ENCODE measurements around the gene ABHD12B. TPM values are rescaled to one million over a fixed set of nuclear protein-coding genes. Genes with fewer than 3 reads are reported as not detected.

ABHD12B gene
- total RNA-seq, 1 experiment from 2014 or later: 51.0 TPM

- peaks cover 24 to 28% of the 10 kb centered on the region in 2 experiments for H3K4me1 Mint-ChIP-seq
- no peak overlapping the region for H3K23ac ChIP-seq (ENCODE audit: insufficient read length, low read depth, low read length)
- H3T11ph ChIP-seq (ENCODE audit: low read length): no peak overlapping the region
Observed at GRCh38 chr14:50882932-50883826, 11.3 kb downstream of the ABHD12B start.

More at GRCh38 chr14:50882932-50883826, 11.3 kb downstream of the ABHD12B start:
- no CpG with 5 or more reads among the region's 8 CpGs for WGBS (ENCODE audit: extremely low coverage, insufficient read length, low lambda C conversion rate)
- Histone ChIP-seq H4K8ac (replicated peaks; ENCODE audit: insufficient read length, low read depth, low read length) (no peak overlapping the region), H2BK5ac (ENCODE audit: insufficient read length, low read length) (no peak overlapping the region), H3K9me3 (ENCODE audit: control insufficient read depth, low read depth, low read length) (no peaks in the 10 kb centered on the region), H3K14ac (ENCODE audit: insufficient read depth, low read length) (no peak overlapping the region), H2BK20ac (ENCODE audit: low read depth, low read length, poor library complexity, severe bottlenecking) (no peak overlapping the region), H3K27me3 (ENCODE audit: insufficient read depth, low read length) (no peaks in the 10 kb centered on the region), H3K23me2 (ENCODE audit: insufficient read length, low read depth, low read length, poor library complexity, severe bottlenecking) (no peaks in the 10 kb centered on the region), H2BK12ac (ENCODE audit: insufficient read length, low read depth, low read length) (no peak overlapping the region), H3K4me2 (ENCODE audit: insufficient read depth, insufficient read length, low read length) (no peak overlapping the region), H3K4me1 (ENCODE audit: insufficient read depth, low read length) (no peaks in the 10 kb centered on the region), H3K27ac (ENCODE audit: insufficient read length, low read depth, low read length) (no peak overlapping the region), H4K20me1 (ENCODE audit: control insufficient read depth, insufficient read depth, insufficient read length) (no peaks in the 10 kb centered on the region), H3K56ac (ENCODE audit: insufficient read length, low read depth, low read length) (no peak overlapping the region), H3K79me2 (ENCODE audit: insufficient read depth, low read length) (no peaks in the 10 kb centered on the region), H3K4ac (ENCODE audit: low read depth, low read length) (no peak overlapping the region), H2AK5ac (ENCODE audit: insufficient read length, low read length) (no peak overlapping the region), H2BK15ac (ENCODE audit: low read depth, low read length) (no peak overlapping the region), H2BK120ac (ENCODE audit: low read depth, low read length, poor library complexity, severe bottlenecking) (no peak overlapping the region), H3K18ac (ENCODE audit: insufficient read length, low read depth, low read length) (no peak overlapping the region), H3K9ac (ENCODE audit: extremely low read depth, insufficient read length, low read length) (no peak overlapping the region), H3K79me1 (ENCODE audit: insufficient read depth, low read depth, low read length, poor library complexity, severe bottlenecking) (no peaks in the 10 kb centered on the region), H4K5ac (ENCODE audit: insufficient read length, low read depth, low read length) (no peak overlapping the region), H2AFZ (ENCODE audit: low read length) (no peak overlapping the region), H4K91ac (ENCODE audit: insufficient read length, low read depth, low read length) (no peak overlapping the region)
- H3K4me3 Mint-ChIP-seq: no peak overlapping the region
- no peaks in the 10 kb centered on the region for H3K27me3 Mint-ChIP-seq (ENCODE audit: low read depth)
- no peaks in the 10 kb centered on the region for H3K36me3 Mint-ChIP-seq (ENCODE audit: insufficient read depth in 1 of 3, low read depth in 3 of 3)
- no peak overlapping the region for H3K27ac Mint-ChIP-seq
- H3K9me3 Mint-ChIP-seq: no peaks in the 10 kb centered on the region
- no peak for TF ChIP-seq CTCF (conservative IDR thresholded peaks at IDR 0.05)
- DNase-seq: no peak

Data from H9 (cell line).